HG03196 (cell line): Measurements from ENCODE around the gene ENGASE.
"Not testable (repeated sequence)": the region's sequence is repeated elsewhere in the genome, so short reads cannot be mapped to it uniquely, and the experiment has no call there.

ENCODE experiments used
- ATAC-seq: cut with Tn5 transposase; IDR thresholded peaks from one replicate; pipeline ENCODE4 v1.9.1; 2021; ENCODE audit not compliant: unreplicated experiment

ENGASE gene

GRCh38 chr17:79051306-79051705 is 23.3 kb upstream of the ENGASE start:
- no peak for ATAC-seq

GRCh38 chr17:79052131-79052530 is 22.5 kb upstream of the ENGASE start:
- ATAC-seq: no peak

DNA sequence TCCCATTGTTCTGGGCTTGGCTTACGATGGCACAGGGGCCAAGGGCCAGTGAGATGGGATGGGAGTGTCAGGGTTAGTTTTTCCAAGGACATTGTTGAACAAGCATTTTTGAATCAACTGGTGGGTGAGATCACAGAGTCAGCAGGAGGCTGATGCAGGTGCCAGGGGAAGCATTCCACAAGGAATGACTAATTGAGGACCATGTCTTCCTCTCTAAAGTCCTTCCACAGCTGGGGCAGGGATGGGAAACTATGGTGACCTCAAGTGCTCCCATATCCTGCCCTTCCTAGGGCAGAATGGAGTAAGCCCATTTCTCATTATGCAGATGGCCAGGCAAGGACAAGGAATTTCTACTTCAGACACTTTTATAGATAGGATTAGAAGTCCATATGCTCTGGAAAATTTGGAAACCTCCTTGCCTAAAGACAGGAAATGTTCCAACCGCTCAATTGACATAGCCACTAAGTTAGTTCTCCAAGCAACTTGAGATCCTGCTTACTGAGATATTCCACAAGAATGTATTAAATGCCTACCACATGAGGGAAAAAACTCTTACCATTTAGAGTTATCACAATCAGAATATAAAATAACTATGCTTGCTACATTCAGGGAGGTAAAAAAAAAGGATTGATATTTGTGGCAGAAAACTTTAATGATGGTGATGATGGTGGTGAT is 21.2 kb upstream of the ENGASE start:
- ATAC-seq: no peak

DNA sequence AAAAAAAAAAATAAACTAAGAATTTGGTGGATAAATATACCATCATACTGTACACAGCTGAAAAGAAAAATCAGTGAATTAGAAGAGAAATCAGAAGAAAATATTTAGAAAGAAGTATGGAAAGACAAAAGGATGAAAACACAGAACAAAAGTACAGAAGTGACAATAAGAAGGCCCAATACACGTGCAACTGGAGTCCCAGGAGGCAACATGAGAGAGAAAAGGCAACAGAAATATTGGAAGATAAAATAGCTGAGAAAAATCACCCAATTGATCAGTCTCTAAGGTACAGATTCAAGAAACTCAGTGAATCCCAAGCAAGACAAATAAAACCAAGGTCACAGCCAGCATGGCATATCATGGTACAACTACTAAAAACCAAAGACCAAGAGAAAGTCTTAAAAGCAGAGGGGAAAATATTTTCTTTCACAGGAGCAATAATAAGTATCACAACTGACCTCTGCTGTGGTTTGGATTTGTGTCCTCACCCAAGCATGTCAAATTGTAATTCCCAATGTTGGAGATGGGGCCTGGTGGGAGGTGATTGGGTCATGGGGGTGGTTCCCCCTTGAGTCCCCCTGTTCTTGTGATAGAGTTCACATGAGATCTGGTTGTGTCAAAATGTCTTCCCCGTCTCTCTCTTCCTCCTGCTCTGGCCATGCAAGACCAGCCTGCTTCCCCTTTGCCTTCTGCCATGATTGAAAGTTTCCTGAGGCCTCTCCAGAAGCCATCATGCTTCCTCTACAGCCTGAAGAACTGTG is 20.2 kb upstream of the ENGASE start:
- ATAC-seq: no peak

DNA sequence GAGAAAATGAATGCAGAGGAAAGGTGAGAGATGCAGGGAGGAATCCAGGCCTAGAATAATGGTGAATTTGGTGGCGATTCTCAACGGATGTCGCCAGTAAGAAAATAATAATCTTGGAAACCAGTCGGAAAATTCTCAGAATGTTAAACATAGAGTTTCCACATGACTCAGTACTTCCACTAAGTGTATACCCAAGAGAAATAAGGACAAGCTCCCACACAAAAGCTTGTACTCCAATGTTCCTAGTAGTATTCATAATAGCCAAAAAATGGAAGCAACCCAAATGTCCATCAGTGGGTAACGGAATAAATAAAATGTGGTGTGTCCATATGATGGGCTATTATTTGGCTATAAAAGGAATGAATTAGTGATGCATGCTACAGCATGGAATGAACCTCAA is 19.4 kb upstream of the ENGASE start:
- no peak for ATAC-seq

GRCh38 chr17:79057737-79058385 is 16.8 kb upstream of the ENGASE start:
- ATAC-seq: no peak

- ATAC-seq: no peak
Measured at GRCh38 chr17:79062691-79063090, 11.9 kb upstream of the ENGASE start.

DNA sequence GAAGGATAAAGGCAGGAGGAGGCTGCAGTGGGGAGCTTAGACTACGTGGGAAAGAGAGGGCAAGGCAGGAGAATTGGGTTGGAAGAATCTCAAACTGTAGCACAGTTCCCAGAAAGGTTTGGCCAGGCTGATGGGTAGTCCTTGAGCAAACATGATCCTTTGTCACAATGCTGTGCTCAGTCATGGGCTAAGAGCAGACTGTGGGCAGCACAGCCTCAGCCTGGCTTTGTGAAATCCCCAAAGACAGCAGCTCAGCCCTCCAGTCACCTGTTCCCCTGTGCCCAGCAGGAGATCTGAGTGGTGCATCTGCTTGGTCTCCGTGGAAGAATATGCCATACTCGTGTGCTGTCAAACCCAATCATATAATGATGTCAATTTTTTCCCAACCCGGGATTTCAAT is 10.6 kb upstream of the ENGASE start:
- ATAC-seq: no peak

DNA sequence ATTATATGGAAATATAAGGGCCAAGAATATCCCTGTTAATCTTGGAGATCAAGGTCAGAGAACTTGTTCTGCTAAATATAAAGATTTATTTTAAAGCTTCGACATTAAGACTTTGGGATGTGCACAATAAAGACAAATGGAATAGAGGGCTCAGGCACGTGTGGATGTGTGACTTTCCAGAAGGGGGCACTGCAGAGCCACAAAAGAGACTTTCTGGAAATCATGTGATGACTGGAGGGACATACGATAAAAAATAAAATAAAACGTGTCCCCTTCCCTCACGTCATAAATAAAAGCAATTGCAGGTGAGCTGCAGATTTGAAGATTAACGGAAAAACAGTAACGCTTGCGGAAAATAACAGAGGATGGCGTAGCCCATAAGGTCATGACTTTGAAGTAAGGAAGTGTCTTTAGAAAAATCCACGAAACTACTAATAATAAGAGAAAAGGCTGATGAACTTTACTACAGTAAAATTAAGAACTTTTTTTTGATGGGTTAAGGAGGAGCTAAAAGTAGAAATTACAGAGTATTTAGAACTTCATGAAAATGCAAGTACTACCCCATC is 9.4 kb upstream of the ENGASE start:
- ATAC-seq: no peak

- ATAC-seq: no peak
Measured at GRCh38 chr17:79066963-79067362, 7.7 kb upstream of the ENGASE start.

DNA sequence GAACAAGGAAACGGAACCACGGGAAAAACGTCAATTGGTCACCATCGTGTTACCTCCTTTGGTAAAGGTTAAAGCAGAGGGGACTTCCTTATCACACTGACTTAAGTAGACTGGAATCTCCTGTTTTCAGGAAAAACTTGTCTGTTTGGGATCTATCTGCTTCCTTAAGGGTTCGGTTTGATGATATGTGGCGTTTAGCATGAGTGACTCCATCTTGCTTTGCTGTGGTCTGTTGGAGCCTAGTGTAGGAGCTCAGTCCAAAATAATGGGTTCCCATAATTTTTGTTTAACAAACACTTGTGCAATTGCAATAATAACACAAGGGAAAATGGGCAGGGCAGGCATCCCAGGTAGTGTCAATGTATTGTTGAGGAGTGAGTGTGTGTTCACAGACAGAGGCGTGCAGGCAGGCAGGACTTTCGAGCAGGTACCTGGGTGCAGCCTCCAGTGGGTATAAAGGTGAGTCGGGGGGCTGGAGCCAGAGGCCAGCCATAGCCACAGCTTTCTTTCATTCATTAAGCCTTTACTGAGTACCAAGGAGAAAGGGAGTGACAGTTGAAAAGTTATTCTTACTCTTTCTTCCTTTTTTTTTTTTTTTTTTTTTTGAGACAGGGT is 4.3 kb upstream of the ENGASE start:
- no peak for ATAC-seq

DNA sequence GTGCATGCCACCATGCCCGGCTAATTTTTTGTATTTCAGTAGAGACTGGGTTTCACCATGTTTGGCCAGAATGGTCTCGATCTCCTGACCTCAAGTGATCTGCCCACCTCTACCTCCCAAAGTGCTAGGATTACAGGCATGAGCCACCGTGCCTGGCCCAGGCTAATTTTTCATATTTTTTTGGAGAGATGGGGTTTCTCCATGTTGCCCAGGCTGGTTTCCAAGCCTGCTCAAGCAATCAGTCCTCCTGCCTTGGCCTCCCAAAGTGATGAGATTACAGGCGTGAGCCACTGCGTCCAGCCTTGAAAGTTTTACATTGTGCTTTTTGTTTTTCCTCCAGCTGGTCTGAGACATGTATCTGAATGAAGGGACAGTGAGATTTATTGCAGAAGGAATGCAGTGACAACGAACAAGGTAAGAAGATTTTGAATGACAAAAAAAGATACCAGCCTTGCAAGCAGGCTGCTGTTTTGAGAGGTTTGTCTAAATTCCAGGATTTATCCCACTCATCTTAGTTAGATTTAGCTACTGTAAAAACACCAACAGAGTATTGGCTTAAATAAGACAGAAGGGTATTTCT is 3.4 kb upstream of the ENGASE start:
- ATAC-seq: no peak

GRCh38 chr17:79072544-79072943 is 2.1 kb upstream of the ENGASE start:
- no peak for ATAC-seq

DNA sequence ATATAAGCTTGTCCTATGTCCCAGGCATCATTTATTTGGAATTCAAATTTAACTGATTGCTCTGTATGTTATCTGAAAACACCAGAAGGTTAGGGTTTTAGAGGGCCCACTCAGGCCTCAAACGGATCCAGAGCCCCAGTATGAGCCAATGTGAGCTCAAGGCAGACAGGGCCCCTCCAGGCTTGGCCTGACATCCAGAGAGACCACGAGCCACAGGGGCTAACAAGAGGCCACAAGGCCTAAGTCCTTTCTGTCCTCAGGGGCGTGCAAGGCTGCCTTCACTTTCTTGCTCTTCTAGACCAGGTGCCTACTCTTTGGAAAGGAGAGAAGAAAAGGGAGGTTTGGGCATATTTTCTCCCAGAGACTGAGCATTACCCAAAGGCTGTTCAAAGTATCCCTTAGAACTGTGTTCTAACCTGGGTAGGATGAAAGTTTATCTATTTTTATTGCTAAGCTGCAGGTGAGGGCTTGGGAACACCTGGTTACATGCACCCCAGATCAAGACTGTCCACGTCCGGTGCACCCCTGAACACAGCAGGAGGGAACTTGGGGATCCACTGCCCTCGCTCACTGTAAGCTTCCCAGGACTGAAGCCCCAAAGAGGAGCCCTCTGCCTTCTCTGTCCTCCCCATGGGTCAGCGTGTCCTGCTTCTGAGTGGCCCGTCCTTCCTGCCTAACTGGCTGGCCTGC is 1.5 kb upstream of the ENGASE start:
- no peak for ATAC-seq

DNA sequence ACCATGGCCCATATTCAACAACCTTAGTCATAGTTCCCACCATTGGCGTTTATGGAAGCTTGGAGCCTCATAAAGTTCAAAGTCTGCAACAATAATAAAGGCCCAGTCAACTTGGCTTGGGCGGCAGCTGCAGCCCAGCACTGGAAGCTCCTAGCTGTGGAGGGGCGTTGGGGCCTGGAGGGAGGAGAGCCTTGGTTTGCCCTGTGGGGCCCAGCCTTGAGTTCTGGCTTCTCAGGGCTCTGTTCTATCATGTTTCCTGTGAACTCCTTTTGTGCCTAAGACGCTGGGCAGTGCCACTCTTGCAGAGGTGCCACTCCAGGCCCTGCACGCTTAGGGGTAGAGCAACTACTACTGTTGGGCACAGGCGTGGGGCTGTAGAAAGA is 927 bp upstream of the ENGASE start:
- no peak for ATAC-seq

- ATAC-seq: not testable (repeated sequence)
Measured at GRCh38 chr17:79074121-79074648, 439 bp upstream of the ENGASE start.

DNA sequence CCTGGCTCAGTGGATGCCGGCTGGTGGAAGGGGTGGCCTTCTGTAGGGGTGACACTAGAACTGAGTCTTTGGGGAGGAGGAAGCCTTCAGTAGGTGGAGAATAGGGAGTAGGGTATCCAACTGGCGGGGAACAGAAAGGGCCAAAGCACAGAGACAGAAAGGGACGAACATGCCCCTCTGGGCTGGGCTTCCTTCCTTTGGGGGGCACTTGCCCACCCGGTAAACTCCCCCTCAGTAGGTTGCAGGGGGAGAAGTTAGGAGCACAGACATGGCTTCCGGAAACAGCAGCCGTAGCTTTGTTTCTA is 774 bp downstream of the ENGASE start:
- no peak for ATAC-seq

DNA sequence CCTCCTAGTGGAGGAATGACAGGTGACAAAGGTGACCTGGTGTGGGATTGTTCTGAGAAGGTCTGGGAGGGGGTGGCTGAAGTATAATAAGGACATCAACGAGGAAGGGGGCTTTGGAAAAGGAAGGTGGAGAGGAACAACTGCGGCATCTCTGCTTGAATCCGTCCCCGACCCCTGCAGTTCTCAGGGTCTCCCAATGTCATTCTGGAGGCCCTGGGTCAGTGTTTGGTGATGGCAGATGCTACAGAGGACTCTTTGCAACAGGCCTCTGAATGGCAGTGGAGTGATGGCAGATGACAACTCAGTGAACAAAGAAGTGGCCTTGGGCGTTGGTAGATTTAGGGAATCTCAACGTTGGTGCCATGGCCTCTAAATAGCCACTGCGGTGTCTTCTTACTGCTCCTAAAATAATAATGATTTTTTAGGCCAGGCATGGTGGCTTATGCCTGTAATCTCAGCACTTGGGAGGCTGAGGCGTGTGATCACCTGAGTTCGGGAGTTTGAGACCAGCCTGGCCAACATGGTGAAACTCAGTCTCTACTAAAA is 1.3 kb downstream of the ENGASE start:
- ATAC-seq: no peak

GRCh38 chr17:79077587-79077986 is 3.0 kb downstream of the ENGASE start:
- ATAC-seq: no peak

GRCh38 chr17:79078476-79079190 is 4.0 kb downstream of the ENGASE start:
- ATAC-seq: no peak
